GM18511 (cell line): ENCODE data around the gene CHKA.

Experiments used
- ATAC-seq: cut with Tn5 transposase; IDR thresholded peaks from one replicate; pipeline ENCODE4 v1.9.1; 2021; ENCODE audit warnings: mild to moderate bottlenecking, moderate library complexity; ENCODE audit not compliant: unreplicated experiment

The CHKA gene

DNA sequence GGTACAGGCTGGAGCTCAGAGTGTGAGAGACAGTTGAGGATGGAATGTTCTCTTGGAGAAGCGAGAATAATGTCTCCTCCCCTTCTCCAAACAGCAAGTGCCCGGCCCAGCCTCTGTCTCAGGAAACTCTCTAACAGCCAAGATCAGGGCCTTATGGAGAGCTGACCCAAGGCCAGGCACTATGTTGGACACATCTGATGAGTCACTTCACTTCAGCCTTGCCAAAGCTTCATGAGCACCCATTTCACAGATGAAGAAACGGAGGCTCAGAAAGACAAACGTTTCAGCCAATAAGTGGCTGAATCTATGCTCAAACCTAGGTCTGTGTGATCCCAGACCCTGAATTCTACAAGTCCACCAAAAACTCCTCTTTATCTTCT lies 22.1 kb upstream of the CHKA start:
- no peak for ATAC-seq

- ATAC-seq, result no peak
These were observed 21.5 kb upstream of the CHKA start for GRCh38 chr11:68142441-68143309.

DNA sequence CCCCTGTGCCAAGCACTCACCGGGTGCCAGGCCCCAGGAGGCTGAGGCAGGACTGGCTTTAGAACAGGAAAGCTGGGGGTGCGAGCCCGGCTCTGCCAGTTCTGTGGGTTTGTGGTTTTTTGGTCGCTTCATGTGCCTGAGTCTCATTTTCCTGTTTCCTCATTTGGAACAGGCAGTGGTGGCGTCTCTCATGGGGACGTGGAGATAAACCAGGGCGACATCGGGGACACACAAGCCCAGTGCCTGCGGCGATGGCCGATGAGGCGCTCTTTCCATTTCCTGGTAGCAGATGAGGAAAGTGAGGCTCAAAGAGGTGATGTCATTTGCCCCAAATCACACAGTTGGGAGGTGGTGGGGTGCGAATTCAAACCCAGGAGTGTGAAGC lies 20.8 kb upstream of the CHKA start:
- ATAC-seq, result no peak

GRCh38 chr11:68141246-68142027 lies 20.2 kb upstream of the CHKA start:
- ATAC-seq, result no peak

- no peak for ATAC-seq
These were observed 19.5 kb upstream of the CHKA start for GRCh38 chr11:68140496-68141245.

DNA sequence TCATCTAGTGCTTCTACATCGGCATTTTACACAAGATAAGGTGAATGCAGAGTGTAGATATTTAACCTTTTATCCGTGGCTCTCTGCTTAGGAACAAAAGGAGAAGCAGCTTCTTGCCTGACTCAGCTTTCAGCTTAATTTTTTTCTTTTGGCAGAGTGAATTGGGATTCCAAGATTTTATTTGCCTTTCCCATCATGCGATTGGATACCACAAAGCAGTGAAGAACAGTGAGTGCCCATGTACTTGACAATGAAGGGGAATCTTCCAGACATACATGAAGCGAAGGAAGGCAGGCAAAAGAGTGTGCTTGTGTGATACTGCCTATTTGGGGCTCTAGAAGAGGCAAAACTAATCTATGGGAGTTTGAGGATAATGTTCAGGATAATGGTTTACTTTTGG lies 17.0 kb upstream of the CHKA start:
- ATAC-seq, result no peak

- ATAC-seq, result no peak
These were observed 16.6 kb upstream of the CHKA start for GRCh38 chr11:68137833-68138232.

DNA sequence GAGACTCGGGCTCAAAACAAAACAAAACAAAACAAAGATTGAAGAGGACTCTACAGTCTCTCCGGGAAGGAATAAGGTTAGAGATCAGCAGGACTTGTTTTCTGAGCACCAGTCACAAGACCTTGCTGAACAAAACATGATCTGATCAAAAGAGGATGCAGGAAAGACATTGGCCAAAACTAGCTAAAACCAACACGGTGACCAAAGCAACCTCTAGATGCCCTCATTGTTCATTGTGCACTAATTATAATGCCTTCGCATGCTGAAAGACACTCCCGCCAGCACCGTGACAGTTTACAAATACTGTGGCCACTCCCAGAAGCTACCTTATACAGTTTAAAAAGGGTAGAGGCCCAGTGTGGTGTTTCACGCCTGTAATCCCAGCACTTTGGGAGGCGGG lies 15.7 kb upstream of the CHKA start:
- no peak for ATAC-seq

DNA sequence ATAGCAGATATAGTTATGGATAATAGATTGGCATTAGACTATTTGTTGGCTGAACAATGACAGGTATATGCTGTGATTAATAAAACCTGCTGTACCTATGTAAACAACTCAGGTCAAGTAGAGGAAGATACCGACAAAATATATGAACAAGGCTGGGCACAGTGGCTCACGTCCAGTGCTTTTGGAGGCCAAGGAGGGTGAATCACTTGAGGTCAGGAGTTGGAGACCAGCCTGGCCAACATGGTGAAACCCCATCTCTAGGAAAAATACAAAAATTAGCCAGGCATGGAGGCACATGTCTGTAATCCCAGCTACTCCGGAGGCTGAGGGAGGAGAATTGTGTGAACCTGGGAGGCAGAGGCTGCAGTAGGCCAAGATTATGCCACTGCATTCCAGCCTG lies 14.0 kb upstream of the CHKA start:
- ATAC-seq, result no peak

DNA sequence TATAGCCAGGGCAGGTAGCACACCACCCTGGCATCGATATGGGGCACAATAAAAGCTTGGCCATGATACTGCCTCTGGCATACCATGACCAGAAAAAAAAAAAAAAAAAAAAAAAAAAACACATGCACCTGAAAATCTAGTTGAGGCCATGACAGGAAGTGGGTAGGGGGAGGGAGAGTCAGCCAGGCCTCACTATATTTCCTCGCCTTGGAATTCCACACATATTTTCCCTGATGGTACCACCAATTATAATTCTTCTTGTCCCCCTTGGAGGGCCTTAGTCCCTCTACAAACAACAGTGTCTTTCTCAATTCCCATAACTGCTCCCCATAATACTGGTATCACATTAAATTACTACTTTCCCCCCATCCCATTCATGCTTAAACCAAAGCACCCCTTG lies 12.6 kb upstream of the CHKA start:
- ATAC-seq, result no peak

GRCh38 chr11:68130121-68130520 lies 8.9 kb upstream of the CHKA start:
- no peak for ATAC-seq

GRCh38 chr11:68128682-68129327 lies 7.6 kb upstream of the CHKA start:
- ATAC-seq, result no peak

DNA sequence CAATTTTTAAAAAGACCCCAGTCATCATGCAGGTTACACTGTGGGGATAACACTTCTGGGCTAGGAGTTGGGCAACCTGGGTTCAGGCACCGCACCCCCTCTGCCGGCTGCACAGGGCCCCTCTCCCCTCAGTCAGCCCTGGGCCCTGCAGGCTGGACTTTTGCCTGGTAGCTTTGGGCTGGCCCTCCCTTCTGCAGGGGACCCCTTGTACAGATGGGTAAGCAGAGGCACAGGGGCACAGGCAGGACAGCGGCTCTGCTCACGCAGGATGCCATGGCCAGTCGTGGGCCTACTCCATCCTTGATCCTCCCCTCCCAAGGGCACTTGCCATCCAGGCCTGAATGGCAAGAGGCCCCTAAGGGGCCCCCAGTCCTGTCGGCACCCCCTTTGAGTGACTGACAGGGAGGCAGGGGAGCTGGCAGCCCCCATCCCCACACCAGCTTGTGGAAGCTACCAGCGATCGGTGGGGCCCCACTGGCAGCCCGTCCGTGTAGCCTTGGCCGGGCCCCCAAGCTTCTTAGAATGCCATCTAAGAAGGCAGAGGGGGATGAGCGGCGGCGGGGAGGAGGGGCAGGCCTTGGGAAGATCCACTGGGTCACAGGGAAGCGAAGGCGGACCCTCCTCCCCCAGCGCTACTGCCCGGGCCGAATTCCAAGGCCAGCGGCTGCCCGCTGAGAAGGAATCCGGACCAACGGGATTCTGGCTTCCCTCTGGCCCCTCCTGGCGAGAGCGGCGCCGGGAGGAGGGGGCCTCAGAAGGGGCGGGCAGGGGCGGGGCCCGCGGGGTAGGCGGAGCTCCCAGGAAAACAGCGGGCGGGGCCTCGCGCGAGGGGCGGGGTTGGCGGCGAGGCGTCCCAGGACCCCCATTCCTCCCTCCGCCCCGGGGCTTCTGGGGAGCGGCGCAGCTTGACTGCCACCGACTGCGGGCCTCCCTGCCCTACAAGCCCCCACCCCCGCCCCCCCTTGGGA lies 6.8 kb upstream of the CHKA start:
- ATAC-seq, result no peak

- no peak for ATAC-seq
These were observed 4.0 kb upstream of the CHKA start for GRCh38 chr11:68125164-68125563.

GRCh38 chr11:68122936-68123539 lies 1.9 kb upstream of the CHKA start:
- ATAC-seq, result no peak

- ATAC-seq, result no peak
These were observed 718 bp downstream of the CHKA start for GRCh38 chr11:68120273-68121066.

DNA sequence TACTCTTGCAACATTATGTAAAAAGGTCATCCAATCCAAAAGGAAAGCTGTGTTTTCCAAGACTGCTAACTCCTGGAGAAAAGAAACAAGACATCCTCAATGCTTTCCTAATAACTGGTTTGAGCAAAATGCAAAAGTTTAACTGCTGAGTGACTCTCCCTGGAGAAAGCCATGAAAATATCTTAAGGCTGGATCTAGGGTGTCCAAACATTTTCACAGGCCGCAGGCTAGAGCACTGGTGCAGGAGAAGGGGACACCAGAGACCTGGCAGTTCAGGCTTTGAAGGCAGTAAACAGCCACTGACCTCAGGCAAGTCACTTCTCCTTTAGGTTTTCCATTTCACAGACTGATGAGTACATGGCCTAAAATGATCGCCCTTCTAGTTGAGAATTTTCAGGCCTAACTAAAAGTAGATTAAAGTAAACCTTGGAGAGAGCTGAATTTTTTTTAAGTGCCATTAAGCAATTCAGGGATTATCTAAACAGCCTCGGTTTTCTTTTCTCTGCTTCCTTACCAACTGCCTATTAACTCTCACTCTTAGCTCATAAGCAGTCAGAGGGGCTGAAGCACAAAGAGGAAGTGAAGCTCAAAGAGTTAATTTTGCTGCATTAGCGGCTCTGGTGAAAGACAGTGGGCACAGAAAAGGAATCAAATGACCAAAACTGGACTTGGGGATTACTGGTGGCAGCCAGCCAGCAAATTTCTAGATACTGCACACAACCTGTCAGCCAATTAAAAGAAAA lies 2.3 kb downstream of the CHKA start:
- ATAC-seq, result peak; percentile 31

DNA sequence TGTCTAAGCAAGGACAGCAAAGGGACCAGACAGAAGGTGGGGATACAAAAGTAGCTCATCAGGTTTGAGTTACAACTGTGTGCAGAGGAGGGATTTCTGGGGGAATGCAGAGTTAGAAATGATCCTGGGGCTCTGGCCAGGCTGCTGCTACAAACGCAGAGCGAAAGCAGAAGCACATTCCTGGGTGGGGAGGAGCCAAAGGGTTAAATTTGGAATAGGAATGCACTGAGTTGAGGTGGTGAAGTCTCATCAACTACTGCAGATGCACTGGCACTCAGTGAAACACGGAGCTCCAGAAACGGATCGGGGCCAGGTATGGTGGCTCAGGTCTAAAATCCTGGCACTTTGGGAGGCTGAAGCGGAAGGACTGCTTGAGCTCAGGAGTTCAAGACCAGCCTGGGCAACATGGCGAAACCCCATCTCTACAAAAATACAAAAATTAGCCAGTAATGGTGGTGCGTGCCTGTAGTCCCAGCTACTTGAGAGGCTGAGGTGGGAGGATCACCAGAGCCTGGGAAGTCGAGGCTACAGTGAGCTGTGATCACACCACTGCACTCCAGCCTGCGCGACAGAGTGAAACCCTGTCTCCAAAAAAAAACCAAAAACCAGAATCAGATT lies 3.2 kb downstream of the CHKA start:
- ATAC-seq, result no peak
